ENCODE data around the gene GABRB1. TPM values are rescaled to one million over a fixed set of nuclear protein-coding genes. Genes with fewer than 3 reads are reported as not detected.

Gene GABRB1
- total and polyA plus RNA-seq, 12 donors = 0.22 to 0.69 (median 0.48) TPM; not detected in 8

- TF ChIP-seq, protein P1, sequence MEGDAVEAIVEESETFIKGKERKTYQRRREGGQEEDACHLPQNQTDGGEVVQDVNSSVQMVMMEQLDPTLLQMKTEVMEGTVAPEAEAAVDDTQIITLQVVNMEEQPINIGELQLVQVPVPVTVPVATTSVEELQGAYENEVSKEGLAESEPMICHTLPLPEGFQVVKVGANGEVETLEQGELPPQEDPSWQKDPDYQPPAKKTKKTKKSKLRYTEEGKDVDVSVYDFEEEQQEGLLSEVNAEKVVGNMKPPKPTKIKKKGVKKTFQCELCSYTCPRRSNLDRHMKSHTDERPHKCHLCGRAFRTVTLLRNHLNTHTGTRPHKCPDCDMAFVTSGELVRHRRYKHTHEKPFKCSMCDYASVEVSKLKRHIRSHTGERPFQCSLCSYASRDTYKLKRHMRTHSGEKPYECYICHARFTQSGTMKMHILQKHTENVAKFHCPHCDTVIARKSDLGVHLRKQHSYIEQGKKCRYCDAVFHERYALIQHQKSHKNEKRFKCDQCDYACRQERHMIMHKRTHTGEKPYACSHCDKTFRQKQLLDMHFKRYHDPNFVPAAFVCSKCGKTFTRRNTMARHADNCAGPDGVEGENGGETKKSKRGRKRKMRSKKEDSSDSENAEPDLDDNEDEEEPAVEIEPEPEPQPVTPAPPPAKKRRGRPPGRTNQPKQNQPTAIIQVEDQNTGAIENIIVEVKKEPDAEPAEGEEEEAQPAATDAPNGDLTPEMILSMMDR (IDR thresholded peaks at IDR 0.05) = no peak
- TF ChIP-seq POLR2A (IDR thresholded peaks at IDR 0.05) = no peak
- Histone ChIP-seq H3K4me1 (replicated peaks in 1 of 2) (no peaks in the 10 kb centered on the region), H3K4me3 (no peak overlapping the region), H3K27me3 (no peaks in the 10 kb centered on the region), H3K36me3 (replicated peaks in 1 of 2) (no peaks in the 10 kb centered on the region), H3K9me3 (replicated peaks in 1 of 3) (no peaks in the 10 kb centered on the region), H3K27ac (no peak overlapping the region)
- DNase-seq = no peak
- intact Hi-C loops (cut with DNase I) = no loop called here
- WGBS, 4 donors = 72 to 89% (median 76%) methylated on average over 1 of the region's 1 CpG
These were observed 401.4 kb downstream of the GABRB1 start for GRCh38 chr4:47432749-47433148.

- Histone ChIP-seq H3K36me3 (replicated peaks in 1 of 2) (no peaks in the 10 kb centered on the region), H3K4me1 (replicated peaks in 1 of 2) (no peaks in the 10 kb centered on the region), H3K27me3 (no peaks in the 10 kb centered on the region), H3K4me3 (no peak overlapping the region), H3K27ac (no peak overlapping the region), H3K9me3 (replicated peaks in 1 of 3) (no peaks in the 10 kb centered on the region)
- no peak for DNase-seq
- no peak for TF ChIP-seq POLR2A (IDR thresholded peaks at IDR 0.05)
- TF ChIP-seq, protein P1 (IDR thresholded peaks at IDR 0.05) = no peak
- intact Hi-C loops (cut with DNase I) = no loop called here
These were observed 403.6 kb downstream of the GABRB1 start for GRCh38 chr4:47434931-47435330.

DNA sequence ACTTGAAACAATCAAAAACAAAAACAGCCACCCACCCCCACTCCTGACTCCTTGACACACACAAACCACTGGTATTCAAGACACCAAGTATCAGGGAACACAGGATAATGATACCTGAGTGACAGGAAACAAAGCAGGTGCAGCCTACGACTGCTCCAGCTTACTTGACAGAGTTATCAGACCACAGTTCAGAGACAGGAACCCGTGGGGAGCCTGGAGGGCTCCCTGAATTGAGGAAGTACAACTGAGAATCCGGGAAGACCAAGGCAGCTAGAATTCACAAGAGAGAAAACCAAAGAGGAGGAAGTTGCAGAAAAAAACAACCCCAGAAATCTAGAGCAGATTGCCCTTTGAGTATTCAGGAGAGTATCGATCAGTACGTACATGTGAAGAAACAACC lies 411.6 kb downstream of the GABRB1 start:
- Histone ChIP-seq H3K4me1 (replicated peaks in 1 of 2) (no peaks in the 10 kb centered on the region), H3K27me3 (no peaks in the 10 kb centered on the region), H3K9me3 (replicated peaks in 1 of 3) (no peaks in the 10 kb centered on the region), H3K4me3 (no peak overlapping the region), H3K36me3 (replicated peaks in 1 of 2) (no peaks in the 10 kb centered on the region), H3K27ac (no peak overlapping the region)
- WGBS, 4 donors = 72 to 84% (median 76%) methylated on average over 5 of the region's 5 CpGs
- intact Hi-C loops (cut with DNase I) = no loop called here
- DNase-seq = peak in 3 of 7 donors; percentile 7 to 19 (median 18)
- TF ChIP-seq POLR2A (IDR thresholded peaks at IDR 0.05) = no peak
- TF ChIP-seq, protein P1 (IDR thresholded peaks at IDR 0.05) = no peak

GRCh38 chr4:47444031-47444430 lies 412.7 kb downstream of the GABRB1 start:
- no peaks in the 10 kb centered on the region for H3K36me3 ChIP-seq (replicated peaks in 1 of 2)
- TF ChIP-seq POLR2A (IDR thresholded peaks at IDR 0.05) = no peak
- TF ChIP-seq, protein P1 (IDR thresholded peaks at IDR 0.05) = no peak
- H3K9me3 ChIP-seq (replicated peaks in 1 of 3) = no peaks in the 10 kb centered on the region
- DNase-seq = no peak
- intact Hi-C loops (cut with DNase I) = no loop called here
- no peaks in the 10 kb centered on the region for H3K4me1 ChIP-seq (replicated peaks in 1 of 2)
- no peak overlapping the region for H3K4me3 ChIP-seq
- WGBS, 4 donors = 92 to 96% (median 95%) methylated on average over 2 of the region's 2 CpGs
- no peak overlapping the region for H3K27ac ChIP-seq
- H3K27me3 ChIP-seq = no peaks in the 10 kb centered on the region

Data from adrenal gland (tissue), 12 donors.